ENCODE data around the gene CD93. TPM values are rescaled to one million over a fixed set of nuclear protein-coding genes. Genes with fewer than 3 reads are reported as not detected.

The CD93 gene
- total and polyA plus RNA-seq, 2 of the 8 experiments (the other 6 are each of a cell fraction or from before 2014, with no cell fraction given) = under 0.01 to 0.07 TPM

DNA sequence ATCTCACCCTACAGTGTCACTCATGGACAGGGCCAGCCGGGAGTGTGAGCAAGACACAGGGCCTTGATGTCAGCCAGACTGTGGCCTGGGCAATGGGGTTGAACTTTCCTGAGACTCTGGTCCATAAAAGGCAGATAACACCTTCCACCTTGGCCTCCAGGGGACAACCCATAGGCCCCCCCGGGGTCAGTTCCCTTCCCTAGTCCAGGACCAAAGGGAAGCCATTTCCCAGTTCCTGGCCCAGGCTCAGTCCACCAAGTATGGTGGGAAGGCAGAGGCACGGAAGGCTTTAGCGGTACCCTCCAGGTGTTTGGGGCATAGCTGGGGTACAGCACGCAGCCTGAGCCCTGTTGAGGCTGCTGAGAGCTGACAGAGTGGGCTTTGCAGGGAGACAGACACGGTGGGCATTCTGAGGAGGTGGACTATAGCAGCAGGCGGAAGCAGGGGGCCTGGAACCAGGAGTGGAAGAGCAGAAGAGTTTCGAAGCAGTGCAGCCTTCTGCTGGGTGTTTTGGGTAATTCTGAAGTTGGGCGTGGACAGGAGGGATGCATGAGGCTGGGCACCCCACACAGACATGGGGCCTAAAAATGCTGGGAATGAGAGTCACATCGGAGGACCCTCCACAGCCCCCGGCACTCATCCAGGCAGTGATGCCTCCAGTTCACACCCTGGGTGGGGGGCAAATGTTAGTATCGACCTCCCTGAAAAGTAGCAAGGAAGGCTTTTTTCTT, 43.9 kb upstream of the CD93 start (continued):
- TF ChIP-seq SAP30 (IDR thresholded peaks at IDR 0.05; ENCODE audit: insufficient read depth, insufficient replicate concordance, low read length) (no peak), RAD21 (IDR thresholded peaks at IDR 0.05 in 1 of 2, conservative IDR thresholded peaks at IDR 0.05 in 1 of 2; ENCODE audit: low read depth in 2 of 2, low read length in 2 of 2) (no peak), SP2 (IDR thresholded peaks at IDR 0.05; ENCODE audit: low read length) (no peak), NANOG (IDR thresholded peaks at IDR 0.05; ENCODE audit: insufficient read depth, low read depth, low read length, poor library complexity, severe bottlenecking) (no peak), YY1 (IDR thresholded peaks at IDR 0.05; ENCODE audit: low read depth, low read length) (no peak), KDM1A (IDR thresholded peaks at IDR 0.05; ENCODE audit: borderline replicate concordance, low read length) (no peak)
- TF ChIP-seq, protein P1, sequence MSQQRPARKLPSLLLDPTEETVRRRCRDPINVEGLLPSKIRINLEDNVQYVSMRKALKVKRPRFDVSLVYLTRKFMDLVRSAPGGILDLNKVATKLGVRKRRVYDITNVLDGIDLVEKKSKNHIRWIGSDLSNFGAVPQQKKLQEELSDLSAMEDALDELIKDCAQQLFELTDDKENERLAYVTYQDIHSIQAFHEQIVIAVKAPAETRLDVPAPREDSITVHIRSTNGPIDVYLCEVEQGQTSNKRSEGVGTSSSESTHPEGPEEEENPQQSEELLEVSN (IDR thresholded peaks at IDR 0.05) = no peak

Measured in H1 (cell line).